Measurements from ENCODE around the gene MAML2.

Gene MAML2

GRCh38 chr11:95937358-95937757, 405.6 kb downstream of the MAML2 start:
- H3K4me3 ChIP-seq (ENCODE audit: low read depth, low read length) = no peak overlapping the region
- DNase-seq (ENCODE audit: low read depth, low spot score) = no peak
- no peak for TF ChIP-seq CTCF (IDR thresholded peaks at IDR 0.05; ENCODE audit: low read depth, low read length)
- in situ Hi-C loops (cut with HindIII; ENCODE audit: low sequenced_read_pairs) = no loop called here

- no peak for TF ChIP-seq CTCF (IDR thresholded peaks at IDR 0.05; ENCODE audit: low read depth, low read length)
Observed at GRCh38 chr11:95933594-95933993, 409.4 kb downstream of the MAML2 start.

GRCh38 chr11:95931916-95932315, 411.1 kb downstream of the MAML2 start:
- TF ChIP-seq CTCF (IDR thresholded peaks at IDR 0.05; ENCODE audit: low read depth, low read length) = no peak
- DNase-seq (ENCODE audit: low read depth, low spot score) = no peak
- in situ Hi-C loops (cut with HindIII; ENCODE audit: low sequenced_read_pairs) = no loop called here
- no peak overlapping the region for H3K4me3 ChIP-seq (ENCODE audit: low read depth, low read length)

More at GRCh38 chr11:95933594-95933993, 409.4 kb downstream of the MAML2 start:
- in situ Hi-C loops (cut with HindIII; ENCODE audit: low sequenced_read_pairs) = no loop called here
- no peak for DNase-seq (ENCODE audit: low read depth, low spot score)
- H3K4me3 ChIP-seq (ENCODE audit: low read depth, low read length) = no peak overlapping the region

GRCh38 chr11:95930948-95931347, 412.0 kb downstream of the MAML2 start:
- no peak overlapping the region for H3K4me3 ChIP-seq (ENCODE audit: low read depth, low read length)
- in situ Hi-C loops (cut with HindIII; ENCODE audit: low sequenced_read_pairs) = no loop called here
- no peak for TF ChIP-seq CTCF (IDR thresholded peaks at IDR 0.05; ENCODE audit: low read depth, low read length)
- DNase-seq (ENCODE audit: low read depth, low spot score) = no peak

GRCh38 chr11:95926726-95927125, 416.3 kb downstream of the MAML2 start:
- H3K4me3 ChIP-seq (ENCODE audit: low read depth, low read length) = no peak overlapping the region
- TF ChIP-seq CTCF (IDR thresholded peaks at IDR 0.05; ENCODE audit: low read depth, low read length) = no peak
- in situ Hi-C loops (cut with HindIII; ENCODE audit: low sequenced_read_pairs) = no loop called here
- DNase-seq (ENCODE audit: low read depth, low spot score) = no peak

Data from astrocyte of the spinal cord (primary cell).